Transverse colon (tissue), 3 donors: ENCODE data around the gene SGPP2.

Experiments
- CTCF ChIP-seq, 5 experiments: fragments of 200-600 bp in 3 of 5; fragments of 450-650 bp in 2 of 5; sonication (generic) in 3 of 5; IDR thresholded peaks; 1 replicate in 2 of 5; 2 replicates in 3 of 5; pipeline ENCODE4 v1.5.1; 2016 to 2017; ENCODE audit warnings: antibody characterized with exemption in 5 of 5, inconsistent platforms in 3 of 5, mild to moderate bottlenecking in 2 of 5, moderate library complexity in 1 of 5
- POLR2A ChIP-seq: fragments of 450-650 bp; IDR thresholded peaks from one replicate; pipeline ENCODE4 v1.6.1; 2016; ENCODE audit warnings: antibody characterized with exemption, mild to moderate bottlenecking, moderate library complexity

- TF ChIP-seq CTCF (IDR thresholded peaks at IDR 0.05) (no peak), POLR2A (no peak)
Measured at GRCh38 chr2:222608081-222608480, 183.7 kb downstream of the SGPP2 start.
